Lower lobe of right lung (tissue), 2 donors: Measurements from ENCODE around the gene SLC25A24. TPM values are rescaled to one million over a fixed set of nuclear protein-coding genes. Genes with fewer than 3 reads are reported as not detected.

Experiments used
- ATAC-seq, 2 donors: fragments of 200-7000 bp; cut with Tn5 transposase; one replicate each; pipeline ENCODE4 v1.9.1; 2020 to 2022; ENCODE audit warnings: mild to moderate bottlenecking in 2 of 2, moderate library complexity in 2 of 2
- DNase-seq: peaks from one replicate; pipeline ENCODE4 v3.0.0-alpha.2; 2020
- H3K27ac ChIP-seq: fragments of 200-600 bp; one replicate; pipeline ENCODE4 v1.8.0; 2022
- H3K27me3 ChIP-seq: fragments of 200-600 bp; one replicate; pipeline ENCODE4 v1.8.0; 2022; ENCODE audit warnings: low read depth
- H3K36me3 ChIP-seq: fragments of 200-600 bp; one replicate; pipeline ENCODE4 v1.8.0; 2022; ENCODE audit warnings: mild to moderate bottlenecking
- H3K4me1 ChIP-seq: fragments of 200-600 bp; one replicate; pipeline ENCODE4 v1.8.0; 2022
- H3K4me3 ChIP-seq: fragments of 200-600 bp; one replicate; pipeline ENCODE4 v1.8.0; 2022; ENCODE audit warnings: mild to moderate bottlenecking
- H3K9me3 ChIP-seq: fragments of 200-600 bp; one replicate; pipeline ENCODE4 v1.8.0; 2022
- intact Hi-C: fragments of 100-400 bp; cut with DNase I; formaldehyde crosslinking; loops from one replicate; pipeline ENCODE4 v1.11.0; 2022
- total RNA-seq: library from RNA; stranded (reverse); fragmentation: NEBNext Ultra II Directional; extraction: Animal tissue kit (Norgen Biotek cat#: 25700); gene quantifications from one replicate; pipeline ENCODE4 v1.2.1, GENCODE V29; 2021
- TF ChIP-seq, protein P1 (sequence below): fragments of 200-600 bp; IDR thresholded peaks from one replicate; pipeline ENCODE4 v1.8.0; 2022; ENCODE audit warnings: antibody characterized with exemption, mild to moderate bottlenecking
- donor health status: DM: no; HTN: yes; CAD: no; lungs with severe emphysema.

The SLC25A24 gene
- total RNA-seq, 1 donor from 2014 or later, result 49.5 TPM

GRCh38 chr1:108121358-108122143 lies 78.6 kb downstream of the SLC25A24 start:
- intact Hi-C loops, result no loop called here
- no peak overlapping the region for H3K27ac ChIP-seq
- peak in 1 of 2 donors; percentile 12 for ATAC-seq
- TF ChIP-seq, protein P1, sequence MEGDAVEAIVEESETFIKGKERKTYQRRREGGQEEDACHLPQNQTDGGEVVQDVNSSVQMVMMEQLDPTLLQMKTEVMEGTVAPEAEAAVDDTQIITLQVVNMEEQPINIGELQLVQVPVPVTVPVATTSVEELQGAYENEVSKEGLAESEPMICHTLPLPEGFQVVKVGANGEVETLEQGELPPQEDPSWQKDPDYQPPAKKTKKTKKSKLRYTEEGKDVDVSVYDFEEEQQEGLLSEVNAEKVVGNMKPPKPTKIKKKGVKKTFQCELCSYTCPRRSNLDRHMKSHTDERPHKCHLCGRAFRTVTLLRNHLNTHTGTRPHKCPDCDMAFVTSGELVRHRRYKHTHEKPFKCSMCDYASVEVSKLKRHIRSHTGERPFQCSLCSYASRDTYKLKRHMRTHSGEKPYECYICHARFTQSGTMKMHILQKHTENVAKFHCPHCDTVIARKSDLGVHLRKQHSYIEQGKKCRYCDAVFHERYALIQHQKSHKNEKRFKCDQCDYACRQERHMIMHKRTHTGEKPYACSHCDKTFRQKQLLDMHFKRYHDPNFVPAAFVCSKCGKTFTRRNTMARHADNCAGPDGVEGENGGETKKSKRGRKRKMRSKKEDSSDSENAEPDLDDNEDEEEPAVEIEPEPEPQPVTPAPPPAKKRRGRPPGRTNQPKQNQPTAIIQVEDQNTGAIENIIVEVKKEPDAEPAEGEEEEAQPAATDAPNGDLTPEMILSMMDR, result no peak
- peaks cover 4% of the 10 kb centered on the region for H3K27me3 ChIP-seq
- no peak for DNase-seq
- H3K4me1 ChIP-seq, result peaks cover 10% of the 10 kb centered on the region
- no peaks in the 10 kb centered on the region for H3K36me3 ChIP-seq
- no peak overlapping the region for H3K4me3 ChIP-seq
- no peaks in the 10 kb centered on the region for H3K9me3 ChIP-seq

GRCh38 chr1:108120163-108120562 lies 80.0 kb downstream of the SLC25A24 start:
- intact Hi-C loops, result no loop called here
- ATAC-seq, result no peak
- H3K36me3 ChIP-seq, result no peaks in the 10 kb centered on the region
- DNase-seq, result no peak
- no peak overlapping the region for H3K4me3 ChIP-seq
- H3K27me3 ChIP-seq, result peaks cover 4% of the 10 kb centered on the region
- H3K27ac ChIP-seq, result no peak overlapping the region
- no peaks in the 10 kb centered on the region for H3K9me3 ChIP-seq
- H3K4me1 ChIP-seq, result peaks cover 8% of the 10 kb centered on the region
- TF ChIP-seq, protein P1, result no peak

DNA sequence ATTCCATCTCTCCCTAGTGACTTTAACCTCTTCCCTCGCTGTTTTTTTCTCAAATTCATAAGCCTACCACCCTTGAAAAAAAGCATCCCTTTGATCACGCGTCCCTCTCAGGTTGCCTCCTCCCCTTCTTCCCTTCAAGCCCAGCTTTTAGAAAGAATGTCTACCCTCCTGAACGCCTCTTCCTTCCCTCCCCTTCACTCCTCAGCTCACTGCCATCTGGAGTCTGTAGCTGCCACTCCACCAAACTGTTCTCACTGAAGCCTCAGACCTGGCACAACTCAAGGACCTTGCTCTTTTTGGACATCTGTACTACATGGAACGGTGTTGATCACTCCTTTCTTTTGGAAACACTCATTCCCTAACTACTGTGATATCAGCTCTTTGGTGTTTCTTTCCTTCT lies 80.6 kb downstream of the SLC25A24 start:
- no peak for DNase-seq
- Histone ChIP-seq H3K4me3 (no peak overlapping the region), H3K4me1 (peaks cover 8% of the 10 kb centered on the region), H3K27ac (no peak overlapping the region), H3K27me3 (peaks cover 4% of the 10 kb centered on the region), H3K9me3 (no peaks in the 10 kb centered on the region), H3K36me3 (no peaks in the 10 kb centered on the region)
- intact Hi-C loops, result no loop called here
- no peak for ATAC-seq
- TF ChIP-seq, protein P1, result no peak

- Histone ChIP-seq H3K36me3 (no peaks in the 10 kb centered on the region), H3K27ac (no peak overlapping the region), H3K9me3 (no peaks in the 10 kb centered on the region), H3K27me3 (peaks cover 4% of the 10 kb centered on the region), H3K4me1 (peaks cover 13% of the 10 kb centered on the region), H3K4me3 (no peak overlapping the region)
- ATAC-seq (no peak), DNase-seq (no peak)
- TF ChIP-seq, protein P1, result no peak
- intact Hi-C loops, result no loop called here
Observed at GRCh38 chr1:108117945-108118902, 81.9 kb downstream of the SLC25A24 start.

- intact Hi-C loops, result no loop called here
- H3K27me3 ChIP-seq, result peaks cover 4% of the 10 kb centered on the region
- peaks cover 13% of the 10 kb centered on the region for H3K4me1 ChIP-seq
- no peaks in the 10 kb centered on the region for H3K9me3 ChIP-seq
- H3K4me3 ChIP-seq, result no peak overlapping the region
- ATAC-seq (no peak), DNase-seq (no peak)
- TF ChIP-seq, protein P1, result no peak
- H3K36me3 ChIP-seq, result no peaks in the 10 kb centered on the region
- no peak overlapping the region for H3K27ac ChIP-seq
Observed at GRCh38 chr1:108117237-108117636, 82.9 kb downstream of the SLC25A24 start.
